GM12872 (cell line): ENCODE results near the gene PCGF3.

Source experiments
- TF ChIP-seq, protein P1 (sequence below): IDR thresholded peaks from 3 replicates; pipeline ENCODE4 v1.5.1; 2011; ENCODE audit warnings: low read depth, mild to moderate bottlenecking, low read length, moderate library complexity; ENCODE audit not compliant: insufficient read depth

Gene PCGF3

GRCh38 chr4:680091-680490 lies 25.5 kb upstream of the PCGF3 start:
- TF ChIP-seq, protein P1, sequence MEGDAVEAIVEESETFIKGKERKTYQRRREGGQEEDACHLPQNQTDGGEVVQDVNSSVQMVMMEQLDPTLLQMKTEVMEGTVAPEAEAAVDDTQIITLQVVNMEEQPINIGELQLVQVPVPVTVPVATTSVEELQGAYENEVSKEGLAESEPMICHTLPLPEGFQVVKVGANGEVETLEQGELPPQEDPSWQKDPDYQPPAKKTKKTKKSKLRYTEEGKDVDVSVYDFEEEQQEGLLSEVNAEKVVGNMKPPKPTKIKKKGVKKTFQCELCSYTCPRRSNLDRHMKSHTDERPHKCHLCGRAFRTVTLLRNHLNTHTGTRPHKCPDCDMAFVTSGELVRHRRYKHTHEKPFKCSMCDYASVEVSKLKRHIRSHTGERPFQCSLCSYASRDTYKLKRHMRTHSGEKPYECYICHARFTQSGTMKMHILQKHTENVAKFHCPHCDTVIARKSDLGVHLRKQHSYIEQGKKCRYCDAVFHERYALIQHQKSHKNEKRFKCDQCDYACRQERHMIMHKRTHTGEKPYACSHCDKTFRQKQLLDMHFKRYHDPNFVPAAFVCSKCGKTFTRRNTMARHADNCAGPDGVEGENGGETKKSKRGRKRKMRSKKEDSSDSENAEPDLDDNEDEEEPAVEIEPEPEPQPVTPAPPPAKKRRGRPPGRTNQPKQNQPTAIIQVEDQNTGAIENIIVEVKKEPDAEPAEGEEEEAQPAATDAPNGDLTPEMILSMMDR, result no peak

DNA sequence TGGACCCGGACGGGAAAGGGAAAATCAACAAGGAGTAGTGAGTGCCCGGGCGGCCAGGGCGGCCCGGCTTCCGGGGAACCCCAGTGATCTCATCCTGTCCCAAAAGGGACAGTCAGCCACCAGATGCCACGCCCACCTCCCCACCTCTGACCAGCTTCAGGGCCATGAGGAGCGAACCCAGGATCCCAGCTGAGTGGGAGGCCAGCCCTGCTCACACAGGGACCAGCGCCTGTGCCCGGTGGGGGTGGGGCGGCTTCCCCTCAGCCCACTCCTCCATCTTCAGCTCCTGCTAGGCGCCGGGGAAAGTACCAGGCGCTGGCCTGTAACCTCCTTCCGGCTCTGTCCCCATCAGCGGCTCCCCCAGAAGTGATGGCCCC lies 25.1 kb upstream of the PCGF3 start:
- TF ChIP-seq, protein P1, result no peak

GRCh38 chr4:680928-681645 lies 24.5 kb upstream of the PCGF3 start:
- TF ChIP-seq, protein P1, result no peak

DNA sequence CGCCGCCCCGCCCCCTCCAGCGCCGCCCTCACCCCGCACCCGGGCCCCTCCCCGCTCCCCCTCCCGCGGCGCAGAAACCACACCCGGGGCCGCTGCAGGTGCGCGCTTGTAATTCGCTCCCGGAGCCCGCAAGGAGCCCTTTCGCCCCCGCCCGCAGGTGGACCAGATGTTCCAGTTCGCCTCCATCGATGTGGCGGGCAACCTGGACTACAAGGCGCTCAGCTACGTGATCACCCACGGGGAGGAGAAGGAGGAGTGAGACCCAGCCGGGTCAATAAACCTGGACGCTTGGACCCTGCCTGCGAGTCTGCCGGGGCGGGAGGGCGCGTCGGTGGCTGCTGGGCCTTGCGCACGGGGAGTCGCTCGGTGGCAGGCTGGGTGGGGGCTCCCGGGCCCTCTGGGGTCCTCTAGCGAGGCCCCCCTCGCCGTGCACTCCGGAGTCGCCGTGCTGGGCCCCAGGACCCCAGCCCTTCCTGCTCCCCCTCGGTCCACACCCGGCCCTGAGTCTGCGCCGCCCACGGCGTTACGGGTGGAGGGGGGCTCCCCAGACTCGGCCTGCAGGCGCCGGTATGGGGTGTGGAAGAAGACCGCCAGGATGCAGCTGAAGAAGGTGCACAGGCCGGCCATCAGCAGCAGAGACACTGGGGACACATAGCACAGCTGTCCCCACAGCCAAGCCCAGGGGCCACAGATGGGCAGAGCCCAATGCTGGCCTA lies 23.7 kb upstream of the PCGF3 start:
- TF ChIP-seq, protein P1, result no peak

DNA sequence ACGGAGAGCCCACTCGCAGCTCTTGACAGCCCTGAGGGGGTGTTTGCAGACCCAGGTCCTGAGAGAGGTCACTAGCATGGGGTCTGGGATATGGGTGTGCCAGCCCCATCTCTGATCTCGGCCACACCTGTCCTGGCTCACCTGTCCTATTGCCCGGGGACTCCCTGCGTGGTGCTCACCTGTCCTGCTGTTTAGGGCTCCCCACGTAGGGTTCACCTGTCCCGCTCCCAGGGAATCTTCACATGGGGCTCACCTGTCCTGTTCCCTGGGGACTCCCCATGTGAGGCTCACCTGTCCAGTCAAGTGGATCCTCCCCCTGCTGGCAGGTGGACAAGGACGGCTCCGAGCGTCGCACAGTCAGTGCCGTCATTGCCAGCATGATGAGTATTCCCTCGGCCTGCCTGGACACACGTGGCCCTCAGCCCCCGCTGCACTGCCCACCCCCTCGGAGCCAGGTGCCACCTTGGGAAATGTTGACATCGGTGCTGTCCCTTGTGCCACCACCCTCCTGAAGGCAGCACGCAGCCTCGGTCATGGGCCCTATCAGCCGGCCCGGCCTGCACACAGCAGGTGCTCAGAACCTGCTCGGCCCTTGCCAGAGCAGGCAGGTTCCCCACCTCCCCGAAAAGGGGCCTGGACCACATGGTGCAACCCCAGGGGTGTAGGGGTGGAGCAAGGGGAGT lies 23.0 kb upstream of the PCGF3 start:
- TF ChIP-seq, protein P1, result no peak

DNA sequence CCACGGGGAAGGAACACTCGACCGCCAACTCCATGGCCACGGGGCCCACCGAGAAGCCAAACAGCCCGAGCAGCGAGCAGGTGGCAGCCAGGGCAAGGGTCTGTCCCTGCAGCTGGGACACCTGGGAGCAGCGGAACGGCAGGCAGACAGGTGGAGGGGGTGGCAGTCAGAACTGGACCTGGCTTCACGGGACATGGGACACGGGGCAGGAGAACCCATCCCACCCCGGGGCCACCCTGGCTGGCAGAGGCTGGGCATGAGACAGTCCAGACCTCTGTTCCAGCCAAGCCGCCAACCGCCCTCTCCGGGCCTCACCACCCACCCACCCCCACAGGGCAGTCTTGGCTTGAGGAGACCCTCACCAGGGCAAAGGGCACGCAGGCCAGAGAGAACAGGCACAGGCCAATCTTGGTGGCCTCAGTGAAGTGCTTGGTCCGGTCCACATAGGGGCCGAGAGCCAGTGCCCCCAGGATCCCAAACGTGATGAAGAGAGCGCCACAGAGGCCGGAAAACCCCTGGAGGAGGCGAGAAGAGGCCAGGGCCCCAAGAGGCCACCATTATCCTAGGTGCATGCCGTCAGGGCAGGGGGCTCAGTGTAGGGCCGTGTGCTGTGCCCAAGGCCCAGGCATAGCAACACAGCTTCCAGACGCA lies 22.3 kb upstream of the PCGF3 start:
- TF ChIP-seq, protein P1, result no peak
